ENCODE data around the gene CWC22.

DNA sequence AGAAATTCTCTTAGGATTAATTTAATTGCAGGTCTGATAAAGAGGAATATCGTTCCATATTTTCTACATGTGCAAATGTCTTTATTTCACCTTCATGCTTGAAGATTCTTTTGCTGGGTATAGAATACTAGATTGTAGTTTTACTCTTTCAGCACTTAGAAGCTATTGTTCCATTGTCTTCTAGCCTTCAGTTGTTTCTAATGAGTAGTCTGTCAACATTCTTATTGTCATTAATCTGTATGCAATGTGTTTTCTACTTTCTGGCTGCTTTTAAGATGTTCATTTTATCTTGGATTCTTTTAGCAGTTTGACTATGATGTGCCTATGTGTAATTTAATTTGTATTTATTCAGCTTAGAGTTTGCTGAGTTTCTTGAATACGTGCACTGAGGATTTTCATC lies 81.4 kb downstream of the CWC22 start:
- TF ChIP-seq, protein P1, sequence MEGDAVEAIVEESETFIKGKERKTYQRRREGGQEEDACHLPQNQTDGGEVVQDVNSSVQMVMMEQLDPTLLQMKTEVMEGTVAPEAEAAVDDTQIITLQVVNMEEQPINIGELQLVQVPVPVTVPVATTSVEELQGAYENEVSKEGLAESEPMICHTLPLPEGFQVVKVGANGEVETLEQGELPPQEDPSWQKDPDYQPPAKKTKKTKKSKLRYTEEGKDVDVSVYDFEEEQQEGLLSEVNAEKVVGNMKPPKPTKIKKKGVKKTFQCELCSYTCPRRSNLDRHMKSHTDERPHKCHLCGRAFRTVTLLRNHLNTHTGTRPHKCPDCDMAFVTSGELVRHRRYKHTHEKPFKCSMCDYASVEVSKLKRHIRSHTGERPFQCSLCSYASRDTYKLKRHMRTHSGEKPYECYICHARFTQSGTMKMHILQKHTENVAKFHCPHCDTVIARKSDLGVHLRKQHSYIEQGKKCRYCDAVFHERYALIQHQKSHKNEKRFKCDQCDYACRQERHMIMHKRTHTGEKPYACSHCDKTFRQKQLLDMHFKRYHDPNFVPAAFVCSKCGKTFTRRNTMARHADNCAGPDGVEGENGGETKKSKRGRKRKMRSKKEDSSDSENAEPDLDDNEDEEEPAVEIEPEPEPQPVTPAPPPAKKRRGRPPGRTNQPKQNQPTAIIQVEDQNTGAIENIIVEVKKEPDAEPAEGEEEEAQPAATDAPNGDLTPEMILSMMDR (IDR thresholded peaks at IDR 0.05; ENCODE audit: extremely low read depth in 1 of 2, insufficient read depth in 1 of 2, low read depth in 1 of 2, low read length in 2 of 2), result no peak
- no peak for TF ChIP-seq POLR2A (IDR thresholded peaks at IDR 0.05; ENCODE audit: low read depth, low read length)
- TF ChIP-seq POLR2AphosphoS5 (IDR thresholded peaks at IDR 0.05; ENCODE audit: insufficient read depth, low read depth, low read length), result no peak
- no peak for TF ChIP-seq EZH2 (IDR thresholded peaks at IDR 0.05; ENCODE audit: borderline replicate concordance, low read depth, low read length, severe bottlenecking)
- TF ChIP-seq MYC (IDR thresholded peaks at IDR 0.05; ENCODE audit: low read depth, low read length), result no peak
